Heart right ventricle (tissue), 16 donors: ENCODE results near the gene OR52L1. TPM values are rescaled to one million over a fixed set of nuclear protein-coding genes. Genes with fewer than 3 reads are reported as not detected.

Experiments
- ATAC-seq, 8 donors: fragments of 200-7000 bp; cut with Tn5 transposase; one replicate each; pipeline ENCODE4 v1.9.1; 2020; ENCODE audit warnings: mild to moderate bottlenecking in 8 of 8, moderate library complexity in 8 of 8, moderate number of reproducible peaks in 1 of 8
- DNase-seq, 2 donors: peaks; one replicate each; pipeline ENCODE4 v3.0.0-alpha.2; 2020
- H3K27ac ChIP-seq, 10 donors: fragments of 200-600 bp; sonication (generic) in 2 of 10; one replicate each; pipeline versions ENCODE4 v1.5.0 to v1.8.0; 2020 to 2022; ENCODE audit warnings: mild to moderate bottlenecking in 3 of 10
- H3K27me3 ChIP-seq, 7 donors: fragments of 200-600 bp; one replicate each; pipeline ENCODE4 v1.8.0; 2021 to 2022; ENCODE audit warnings: mild to moderate bottlenecking in 2 of 7
- H3K36me3 ChIP-seq, 9 donors: fragments of 200-600 bp; sonication (generic) in 1 of 9; one replicate each; pipeline versions ENCODE4 v1.5.0 to v1.8.0; 2020 to 2022; ENCODE audit warnings: mild to moderate bottlenecking in 2 of 9
- H3K4me1 ChIP-seq, 9 donors: fragments of 200-600 bp; sonication (generic) in 1 of 9; one replicate each; pipeline versions ENCODE4 v1.5.0 to v1.8.0; 2020 to 2022; ENCODE audit warnings: mild to moderate bottlenecking in 4 of 9
- H3K4me3 ChIP-seq, 10 donors: fragments of 200-600 bp; sonication (generic) in 2 of 10; one replicate each; pipeline versions ENCODE4 v1.5.0 to v1.8.0; 2020 to 2022; ENCODE audit warnings: mild to moderate bottlenecking in 7 of 10, moderate library complexity in 2 of 10
- H3K9me3 ChIP-seq, 11 donors: fragments of 200-600 bp in 10 of 11; sonication (generic) in 2 of 11; one replicate each; pipeline versions ENCODE4 v1.5.0 to v1.8.0; 2013 to 2022; ENCODE audit warnings: mild to moderate bottlenecking in 2 of 11, control low read depth in 1 of 11, moderate library complexity in 1 of 11
- CTCF ChIP-seq, 9 donors: fragments of 200-600 bp; sonication (generic) in 2 of 9; IDR thresholded peaks; one replicate each; pipeline versions ENCODE4 v1.5.0 to v1.8.0; 2021 to 2022; ENCODE audit warnings: antibody characterized with exemption in 9 of 9, mild to moderate bottlenecking in 5 of 9, moderate library complexity in 1 of 9
- WGBS, 2 donors: extraction: QIAGEN DNeasy Blood & Tissue Kit; methylation state at CpG; one replicate each; pipeline ENCODE4 v1.1.7; 2013; ENCODE audit warnings: inconsistent platforms in 1 of 2; 5-methylcytosine and 5-hydroxymethylcytosine counted together
- intact Hi-C, 10 donors: fragments of 100-400 bp; cut with DNase I; formaldehyde crosslinking; loops; one replicate each; pipeline versions ENCODE4 v1.11.1 to v1.14.2; 2022
- long read RNA-seq, 3 donors: library from polyadenylated mRNA; unstranded; transcript quantifications; one replicate each; pipeline ENCODE4 v2.0.0, GENCODE V29; 2020 to 2021
- polyA plus RNA-seq, 2 donors: library from polyadenylated mRNA; stranded (reverse); fragments of 200-250 nt; gene quantifications; one replicate each; pipeline ENCODE4 v1.2.3, GENCODE V29; 2013
- total RNA-seq, 10 donors: library from RNA; stranded (reverse); fragmentation: NEBNext Ultra II Directional in 3 of 10; extraction: Animal tissue kit (Norgen Biotek cat#: 25700) in 3 of 10; gene quantifications; one replicate each; pipeline versions ENCODE4 v1.2.1 to v1.2.4, GENCODE V29; 2021 to 2023
- donor health status: Arrhythmogenic right ventricular cardiomyopathy.
- donor health status: ischemic (EF 13 %, LVEDD 7.1; RV severe dilation, severe dysfunction).
- donor health status: healthy with polysubstance abuse.
- donor health status: DM: no; HTN: yes; CAD: no.
- donor health status: DM: no; HTN: no; CAD: no.
- donor health status: ischemic (EF 25% LVEDD 6.9; RV normal size, moderate dysfunction).
- donor health status: ischemic (EF 25% LVEDD 5.7; RV mildly dilated, moderate dysfunction).
- donor health status: healthy.
- donor health status: DM: yes; HTN: yes; CAD: no.
- donor health status: Ischemic cardiomyopathy.
- donor health status: ischemic (EF 35%, LVEDD 5.7; RV mildly dilated, moderate dysfunction).
- donor health status: nonischemic (EF 11% LVEDD 7.7; RV severe dilation, severe dysfunction).
- donor health status: DM: yes; HTN: yes; CAD: no.
- donor health status: PGD.
- donor health status: ischemic (EF 29% LVEDD 5.4; RV normal size, mild dysfunction).
- donor health status: nonischemic (EF 23%, LVEDD 6.1; RV moderate dilation, normal function).

Gene OR52L1
- total RNA-seq (not detected), polyA plus RNA-seq (not detected)
- long read RNA-seq, donor 1: 0 reads
- long read RNA-seq, donor 2: 0 reads
- long read RNA-seq, donor 3: 0 reads

- intact Hi-C loops: no loop called here
- Histone ChIP-seq H3K36me3 (no peaks in the 10 kb centered on the region), H3K9me3 (no peaks in the 10 kb centered on the region), H3K27me3 (peaks cover 0 to 22% (median 2%) of the 10 kb centered on the region in 7 donors), H3K27ac (no peak within 1 kb of the TSS), H3K4me1 (no peaks in the 10 kb centered on the region), H3K4me3 (no peak within 1 kb of the TSS)
- no peak for TF ChIP-seq CTCF (IDR thresholded peaks at IDR 0.05)
- DNase-seq (no peak), ATAC-seq (no peak)
- WGBS, 2 donors: 50 to 57% methylated on average over 1 of the region's 1 CpG
Observed at GRCh38 chr11:5986885-5987284, at the start of gene OR52L1. OR52L1 (minus strand) TSS chr11:5986985; CDS start chr11:5986930, 55 bp downstream.

GRCh38 chr11:6030708-6031405 is 44.1 kb upstream of the OR52L1 start, which contains the start of gene OR56A1:
OR56A1 (minus strand) TSS chr11:6030758; CDS start chr11:6027692, 3,066 bp downstream.
- H3K27me3 ChIP-seq: peaks cover 0 to 9% (median 0%) of the 10 kb centered on the region in 7 donors
- 81 to 83% methylated on average over 1 of the region's 1 CpG for WGBS, 2 donors
- H3K27ac ChIP-seq: no peak within 1 kb of the TSS
- intact Hi-C loops: no loop called here
- no peak for DNase-seq
- no peak within 1 kb of the TSS for H3K4me3 ChIP-seq
- ATAC-seq: no peak
- H3K9me3 ChIP-seq: no peaks in the 10 kb centered on the region
- H3K36me3 ChIP-seq: no peaks in the 10 kb centered on the region
- TF ChIP-seq CTCF (IDR thresholded peaks at IDR 0.05): no peak
- H3K4me1 ChIP-seq: no peaks in the 10 kb centered on the region

- H3K36me3 ChIP-seq: no peaks in the 10 kb centered on the region
- DNase-seq (no peak), ATAC-seq (no peak)
- no peaks in the 10 kb centered on the region for H3K9me3 ChIP-seq
- no peak overlapping the region for H3K27ac ChIP-seq
- no peak for TF ChIP-seq CTCF (IDR thresholded peaks at IDR 0.05)
- H3K27me3 ChIP-seq: peaks cover 0 to 8% (median 0%) of the 10 kb centered on the region in 7 donors
- H3K4me3 ChIP-seq: no peak overlapping the region
- H3K4me1 ChIP-seq: no peaks in the 10 kb centered on the region
- 92 to 94% methylated on average over 1 of the region's 1 CpG for WGBS, 2 donors
- intact Hi-C loops: loop anchor here in 4 of 10 donors (5.0 to 10.0 kb wide), 3 partner anchors 197 to 335 kb away; no protein-coding TSS in a partner anchor
Observed at GRCh38 chr11:6027501-6027900, 40.7 kb upstream of the OR52L1 start.

GRCh38 chr11:6025056-6025455 is 38.3 kb upstream of the OR52L1 start:
- Histone ChIP-seq H3K27me3 (peaks cover 0 to 4% (median 0%) of the 10 kb centered on the region in 7 donors), H3K27ac (no peak overlapping the region), H3K4me1 (no peaks in the 10 kb centered on the region), H3K4me3 (no peak overlapping the region), H3K9me3 (no peaks in the 10 kb centered on the region), H3K36me3 (no peaks in the 10 kb centered on the region)
- no peak for TF ChIP-seq CTCF (IDR thresholded peaks at IDR 0.05)
- intact Hi-C loops: loop anchor here in 4 of 10 donors (2.0 to 10.0 kb wide), 4 partner anchors 200 to 337 kb away; no protein-coding TSS in a partner anchor
- ATAC-seq (no peak), DNase-seq (no peak)
- 50 to 55% methylated on average over 2 of the region's 2 CpGs for WGBS, 2 donors
